Motor neuron (in vitro differentiated cells): ENCODE data around the gene CBX4. TPM values are rescaled to one million over a fixed set of nuclear protein-coding genes. Genes with fewer than 3 reads are reported as not detected.

Experiments used
- ATAC-seq, 8 experiments: fragments of 200-7000 bp; cut with Tn5 transposase; replicated peaks in 6 of 8; 2 replicates each; pipeline ENCODE4 v1.8.0; 2021; ENCODE audit warnings: mild to moderate bottlenecking in 8 of 8, moderate library complexity in 8 of 8
- H3K27ac ChIP-seq, 2 donors: fragments of 250-450 bp; sonication (Bioruptor Pico); 2 replicates each; pipeline ENCODE4 v1.9.0; 2021; ENCODE audit warnings: antibody characterized with exemption in 2 of 2, mild to moderate bottlenecking in 2 of 2, moderate library complexity in 1 of 2
- H3K4me1 ChIP-seq, 2 donors: fragments of 250-450 bp; sonication (Bioruptor Pico); replicated peaks in 1 of 2; 2 replicates each; pipeline ENCODE4 v1.6.1; 2021; ENCODE audit warnings: antibody characterized with exemption in 2 of 2, mild to moderate bottlenecking in 2 of 2, moderate library complexity in 1 of 2
- H3K4me3 ChIP-seq, 5 donors: fragments of 250-450 bp; sonication (Bioruptor Pico); 2 replicates each; pipeline ENCODE4 v1.9.0; 2021; ENCODE audit warnings: antibody characterized with exemption in 5 of 5, mild to moderate bottlenecking in 5 of 5, moderate library complexity in 4 of 5
- WGBS, 10 experiments: fragments of 450-650 bp; shearing (Covaris generic); methylation state at CpG; one replicate each; pipeline ENCODE4 v1.0.0; 2022; 5-methylcytosine and 5-hydroxymethylcytosine counted together
- in situ Hi-C, 9 experiments: fragments of 400-800 bp; cut with MboI; loops; one replicate each; pipeline ENCODE4 v1.15.0; 2021; ENCODE audit warnings: low sequenced_read_pairs in 9 of 9, low pct_unique_long_range_greater_than_20kb in 2 of 9; ENCODE audit not compliant: unreplicated experiment in 9 of 9
- total RNA-seq, 8 experiments: library from RNA; unstranded; fragments of 300-600 nt; gene quantifications; 2 replicates each; pipeline versions ENCODE4 v1.2.3 to v1.2.4, GENCODE V29; 2022

Gene CBX4
- total RNA-seq, 8 experiments from 2014 or later = 10.9 to 51.0 (median 33.0) TPM

- ATAC-seq = peak; percentile 1 to 21 (median 8)
- H3K4me1 ChIP-seq = peaks cover 51 to 66% of the 10 kb centered on the region in 2 donors
- no peak overlapping the region for H3K27ac ChIP-seq
- H3K4me3 ChIP-seq = peak overlapping the region; percentile 14 to 37 (median 19)
- WGBS, 10 experiments = 2 to 52% (median 14%) methylated on average over 2 to 15 of the region's 63 CpGs; no CpG with 5 or more reads in 3 of the 10 experiments
- in situ Hi-C loops = no loop called here
Measured at GRCh38 chr17:79792984-79793923, 46.0 kb downstream of the CBX4 start.

GRCh38 chr17:79792341-79792871 is 46.8 kb downstream of the CBX4 start:
- Histone ChIP-seq H3K4me3 (peak overlapping the region in 3 of 5 donors; percentile 19 to 37 (median 35)), H3K4me1 (peaks cover 46 to 60% of the 10 kb centered on the region in 2 donors), H3K27ac (no peak overlapping the region)
- in situ Hi-C loops = no loop called here
- no peak for ATAC-seq
- WGBS, 10 experiments = 6 to 41% (median 13%) methylated on average over 3 to 11 of the region's 22 CpGs; no CpG with 5 or more reads in 5 of the 10 experiments

- Histone ChIP-seq H3K4me3 (peak overlapping the region in 4 of 5 donors; percentile 5 to 37 (median 20)), H3K4me1 (peaks cover 46 to 60% of the 10 kb centered on the region in 2 donors), H3K27ac (no peak overlapping the region)
- in situ Hi-C loops = no loop called here
- ATAC-seq = no peak
- WGBS, 10 experiments = 0% methylated on average over 3 of the region's 26 CpGs; no CpG with 5 or more reads in 9 of the 10 experiments
Measured at GRCh38 chr17:79791735-79792161, 47.5 kb downstream of the CBX4 start.

- in situ Hi-C loops = no loop called here
- WGBS, 10 experiments = 0 to 30% (median 10%) methylated on average over 2 of the region's 68 CpGs; no CpG with 5 or more reads in 7 of the 10 experiments
- ATAC-seq = peak in 5 of 8 experiments; percentile 35 to 54 (median 40)
- H3K27ac ChIP-seq = no peak overlapping the region
- peaks cover 46 to 59% of the 10 kb centered on the region in 2 donors for H3K4me1 ChIP-seq
- peak overlapping the region in 4 of 5 donors; percentile 5 to 37 (median 20) for H3K4me3 ChIP-seq
Measured at GRCh38 chr17:79790805-79791734, 48.2 kb downstream of the CBX4 start.

GRCh38 chr17:79789943-79790804 is 49.1 kb downstream of the CBX4 start:
- in situ Hi-C loops = no loop called here
- no peak overlapping the region for H3K27ac ChIP-seq
- peak in 7 of 8 experiments; percentile 4 to 30 (median 22) for ATAC-seq
- 0 to 60% (median 12%) methylated on average over 1 to 34 of the region's 74 CpGs; no CpG with 5 or more reads in 2 of the 10 experiments for WGBS, 10 experiments
- H3K4me3 ChIP-seq = peak overlapping the region in 3 of 5 donors; percentile 9 to 19 (median 10)
- H3K4me1 ChIP-seq = peaks cover 46 to 50% of the 10 kb centered on the region in 2 donors

GRCh38 chr17:79788989-79789942 is 50.0 kb downstream of the CBX4 start:
- ATAC-seq = peak in 7 of 8 experiments; percentile 0 to 46 (median 1)

GRCh38 chr17:79788455-79788854 is 50.8 kb downstream of the CBX4 start:
- 26 to 71% (median 36%) methylated on average over 1 to 5 of the region's 5 CpGs; no CpG with 5 or more reads in 3 of the 10 experiments for WGBS, 10 experiments
- H3K4me1 ChIP-seq = peaks cover 34 to 37% of the 10 kb centered on the region in 2 donors
- no peak overlapping the region for H3K27ac ChIP-seq
- no peak overlapping the region for H3K4me3 ChIP-seq
- in situ Hi-C loops = no loop called here
- ATAC-seq = no peak

More at GRCh38 chr17:79788989-79789942, 50.0 kb downstream of the CBX4 start:
- no peak overlapping the region for H3K27ac ChIP-seq
- in situ Hi-C loops = no loop called here
- 0 to 60% (median 20%) methylated on average over 2 to 22 of the region's 52 CpGs; no CpG with 5 or more reads in 1 of the 10 experiments for WGBS, 10 experiments
- H3K4me3 ChIP-seq = peak overlapping the region in 3 of 5 donors; percentile 9 to 19 (median 10)
- peaks cover 41 to 44% of the 10 kb centered on the region in 2 donors for H3K4me1 ChIP-seq

- in situ Hi-C loops = no loop called here
- no peak overlapping the region for H3K27ac ChIP-seq
- no peak overlapping the region for H3K4me3 ChIP-seq
- H3K4me1 ChIP-seq = peaks cover 20 to 29% of the 10 kb centered on the region in 2 donors
- no peak for ATAC-seq
- WGBS, 10 experiments = 67 to 100% (median 88%) methylated on average over 1 to 9 of the region's 12 CpGs; no CpG with 5 or more reads in 2 of the 10 experiments
Measured at GRCh38 chr17:79786930-79787643, 52.2 kb downstream of the CBX4 start.

GRCh38 chr17:79785900-79786810 is 53.1 kb downstream of the CBX4 start:
- H3K4me1 ChIP-seq = peaks cover 11 to 20% of the 10 kb centered on the region in 2 donors
- ATAC-seq = no peak
- in situ Hi-C loops = no loop called here
- no peak overlapping the region for H3K4me3 ChIP-seq
- WGBS, 10 experiments = 59 to 100% (median 90%) methylated on average over 1 to 8 of the region's 15 CpGs; no CpG with 5 or more reads in 3 of the 10 experiments
- no peak overlapping the region for H3K27ac ChIP-seq
